Stimulated activated CD8-positive, alpha-beta memory T cell treated with anti-CD3 and anti-CD28 coated beads, Interleukin-4, amount 100 ng/mL, for 1 hour (primary cell): ENCODE data around the gene SNRNP25.

Experiments used
- DNase-seq, 2 donors: peaks; one replicate each; pipeline ENCODE4 v3.0.0-alpha.2; 2020; ENCODE audit warnings: low read depth in 2 of 2, low spot score in 1 of 2

Gene SNRNP25

GRCh38 chr16:77273-77806 is 23.7 kb downstream of the SNRNP25 start:
- no peak for DNase-seq

GRCh38 chr16:77807-78443 is 24.3 kb downstream of the SNRNP25 start, which contains the start of gene MPG:
Gene MPG, plus strand, starts transcription at chr16:78225. Its CDS starts 85 bp downstream, at chr16:78310.
- peak; percentile 44 to 69 for DNase-seq

- DNase-seq: no peak
Observed at GRCh38 chr16:78444-79150, 25.0 kb downstream of the SNRNP25 start.

- DNase-seq: no peak
Observed at GRCh38 chr16:79151-80054, 25.8 kb downstream of the SNRNP25 start.

GRCh38 chr16:83060-83603 is 29.5 kb downstream of the SNRNP25 start:
- DNase-seq: no peak

GRCh38 chr16:83781-84615 is 30.4 kb downstream of the SNRNP25 start:
- DNase-seq: no peak

GRCh38 chr16:84718-85406 is 31.2 kb downstream of the SNRNP25 start:
- peak; percentile 26 to 31 for DNase-seq

GRCh38 chr16:85407-85782 is 31.8 kb downstream of the SNRNP25 start:
- no peak for DNase-seq

GRCh38 chr16:85865-86264 is 32.2 kb downstream of the SNRNP25 start:
- no peak for DNase-seq

- no peak for DNase-seq
Observed at GRCh38 chr16:86483-86952, 32.9 kb downstream of the SNRNP25 start.

- no peak for DNase-seq
Observed at GRCh38 chr16:88613-89012, 35.0 kb downstream of the SNRNP25 start.

- no peak for DNase-seq
Observed at GRCh38 chr16:89391-90302, 36.0 kb downstream of the SNRNP25 start.

GRCh38 chr16:91484-91883 is 37.9 kb downstream of the SNRNP25 start:
- no peak for DNase-seq

GRCh38 chr16:92431-93339 is 39.1 kb downstream of the SNRNP25 start:
- DNase-seq: no peak

- no peak for DNase-seq
Observed at GRCh38 chr16:94918-95265, 41.3 kb downstream of the SNRNP25 start.

- peak; percentile 76 to 78 for DNase-seq
Observed at GRCh38 chr16:96935-97381, 43.3 kb downstream of the SNRNP25 start.

- no peak for DNase-seq
Observed at GRCh38 chr16:97822-98221, 44.2 kb downstream of the SNRNP25 start.

GRCh38 chr16:100989-101388 is 47.4 kb downstream of the SNRNP25 start:
- DNase-seq: no peak
